HG03135 (cell line): ENCODE results near the gene ZNF679.
"Not testable (repeated sequence)": the region's sequence is repeated elsewhere in the genome, so short reads cannot be mapped to it uniquely, and the experiment has no call there.

ENCODE experiments used
- ATAC-seq: cut with Tn5 transposase; IDR thresholded peaks from one replicate; pipeline ENCODE4 v1.9.1; 2021; ENCODE audit warnings: mild to moderate bottlenecking, moderate library complexity; ENCODE audit not compliant: unreplicated experiment

ZNF679 gene

DNA sequence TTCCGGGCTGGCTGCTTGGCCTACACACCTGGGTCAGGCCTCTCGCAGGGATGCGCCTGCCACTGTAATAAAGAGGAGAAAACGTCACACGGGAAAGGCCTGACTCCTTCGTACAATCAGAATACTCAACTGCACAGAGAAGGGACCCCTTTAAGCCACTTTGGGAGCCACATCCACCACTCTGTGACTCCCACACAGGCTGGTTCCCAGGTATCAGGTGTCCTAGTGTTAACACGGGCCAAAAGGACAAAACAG is 79.7 kb downstream of the ZNF679 start:
- ATAC-seq, result no peak

DNA sequence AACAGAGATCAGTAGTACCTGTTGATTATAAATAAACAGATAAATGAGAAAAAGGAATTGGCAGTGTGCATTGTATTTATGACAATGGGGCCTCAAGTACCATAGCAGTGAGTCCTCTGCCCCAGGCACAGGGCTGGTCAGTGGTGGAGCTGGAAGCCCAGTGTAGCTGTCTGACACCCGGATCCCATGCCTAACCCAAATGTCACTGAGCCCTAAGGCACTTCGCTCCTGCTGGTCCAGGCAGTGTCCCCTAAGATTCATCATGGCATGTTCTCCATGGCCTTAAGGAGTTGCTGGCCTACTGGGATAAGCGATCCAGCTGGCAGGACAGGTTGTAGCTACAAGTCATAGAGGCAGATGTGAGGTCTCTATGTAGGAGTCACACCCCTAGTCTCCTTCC is 82.2 kb downstream of the ZNF679 start:
- ATAC-seq, result no peak

DNA sequence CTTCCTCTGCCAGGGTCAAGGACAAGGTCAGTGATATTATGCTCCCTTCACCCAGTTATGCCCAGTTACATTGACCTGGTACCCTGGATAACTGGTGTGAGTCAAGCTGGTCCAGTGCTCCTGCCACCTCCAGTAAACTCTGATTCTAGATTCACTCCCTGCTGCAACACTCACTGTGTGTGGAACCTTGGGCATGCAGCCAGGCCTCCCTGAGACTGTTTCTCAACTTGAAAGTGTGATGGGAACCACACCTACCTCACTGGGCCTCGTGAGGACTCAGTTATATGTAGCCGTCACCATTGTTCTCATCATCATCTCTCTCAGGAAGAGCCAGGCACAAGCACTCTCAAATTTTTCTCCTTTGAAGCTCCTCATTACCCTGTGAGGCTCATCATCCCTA is 84.6 kb downstream of the ZNF679 start:
- ATAC-seq, result no peak

DNA sequence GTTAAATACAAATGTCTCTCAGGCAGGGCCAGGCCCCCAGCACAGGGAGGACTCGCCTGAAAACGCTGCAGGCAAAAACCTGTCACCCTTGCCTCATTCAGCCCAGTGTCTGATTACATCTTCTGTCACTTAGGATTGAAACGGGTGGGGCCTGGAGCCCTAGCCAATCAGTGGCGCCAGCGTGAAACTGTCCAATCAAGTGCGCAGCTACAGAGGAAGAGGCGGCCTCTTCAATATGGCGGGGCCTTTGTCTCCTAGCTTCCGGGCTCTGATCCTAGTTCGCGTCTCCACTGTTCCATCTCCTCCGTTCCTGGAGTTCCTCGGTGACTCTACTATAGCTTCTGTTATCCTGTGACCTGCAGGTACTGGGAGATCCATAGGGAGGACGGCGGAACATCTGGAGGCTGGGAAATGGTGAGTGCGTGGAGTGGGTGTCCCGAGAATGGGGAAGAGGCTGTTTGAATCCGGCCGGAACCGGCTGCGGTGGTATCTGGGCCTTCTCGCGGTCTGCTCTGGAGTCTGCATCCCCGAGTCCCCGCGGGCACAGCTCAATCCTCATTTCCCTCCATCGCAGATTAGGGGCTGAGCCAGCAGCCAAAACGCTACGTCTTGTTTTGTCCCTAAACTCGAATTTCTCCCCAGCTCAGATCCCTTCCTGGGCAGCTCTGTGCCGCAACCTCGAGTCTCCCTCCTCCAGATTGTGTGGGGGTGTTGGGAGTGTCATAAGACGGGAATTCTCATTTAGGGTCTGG is 85.6 kb downstream of the ZNF679 start, which contains the start of gene ZNF736:
Gene ZNF736, plus strand, starts transcription at position 222 of the 752 bp plus-strand sequence. Its CDS starts 190 bp downstream, at position 412.
- ATAC-seq, result peak; percentile 100

DNA sequence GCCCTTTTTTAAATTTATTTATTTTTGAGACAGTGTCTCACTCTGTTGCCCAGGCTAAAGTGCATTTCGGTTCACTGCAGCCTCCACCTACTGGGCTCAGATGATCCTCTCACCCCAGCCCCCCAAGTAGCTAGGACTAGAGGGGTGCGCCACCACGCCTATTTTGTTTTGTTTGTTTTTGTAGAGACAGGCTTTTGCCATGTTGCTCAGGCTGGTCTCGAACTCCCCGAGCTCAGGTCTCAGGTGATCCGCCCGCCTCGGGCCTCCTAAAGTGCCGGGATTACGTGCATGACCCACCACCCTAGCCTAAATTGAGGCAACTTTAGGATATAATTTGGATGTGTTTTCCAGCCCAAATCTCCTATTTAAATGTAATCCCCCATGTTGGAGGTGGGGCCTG is 86.3 kb downstream of the ZNF679 start:
- ATAC-seq, result no peak

DNA sequence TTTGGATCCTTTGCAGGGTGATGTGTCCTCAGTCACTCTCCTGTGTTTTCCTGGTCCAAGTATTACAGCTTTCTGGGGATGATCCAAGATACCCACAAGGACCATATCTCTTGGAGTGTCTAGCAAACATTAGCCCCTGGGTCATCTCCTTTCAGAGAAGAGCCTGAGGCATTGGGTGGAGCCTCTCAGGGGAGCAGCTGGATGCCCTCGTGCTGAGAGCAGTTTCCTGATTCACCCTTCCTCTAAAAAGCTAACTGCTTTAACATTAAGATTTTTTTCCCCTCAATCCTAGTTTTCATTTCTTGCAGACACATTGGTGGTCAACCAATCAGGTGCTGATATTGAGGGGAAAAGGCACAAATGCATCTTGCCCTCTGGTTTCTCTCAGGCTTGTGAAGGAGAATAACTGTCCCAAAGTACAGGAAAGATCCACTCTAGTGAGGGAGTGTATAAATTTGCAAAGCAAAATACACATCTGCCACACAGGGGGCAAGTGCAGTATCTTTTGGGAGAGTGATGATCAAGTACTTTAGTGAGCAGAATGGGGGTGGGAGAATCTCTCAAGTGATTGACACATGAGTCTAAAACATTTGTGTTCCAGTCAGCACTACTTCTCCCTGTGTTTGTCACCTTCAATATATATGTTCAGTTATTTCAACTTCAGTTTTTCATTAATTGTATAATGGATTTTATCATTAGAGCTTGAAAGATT is 87.9 kb downstream of the ZNF679 start:
- not testable (repeated sequence) for ATAC-seq
